ENCODE data around the gene IRF4. TPM values are rescaled to one million over a fixed set of nuclear protein-coding genes. Genes with fewer than 3 reads are reported as not detected.

IRF4 gene
- total and polyA plus RNA-seq, 2 experiments from 2014 or later: 1.3 to 1.9 TPM

GRCh38 chr6:428047-428603, 36.6 kb downstream of the IRF4 start:
- Histone ChIP-seq H4K20me1 (replicated peaks; ENCODE audit: insufficient read depth) (no peaks in the 10 kb centered on the region), H3K27me3 (ENCODE audit: insufficient read depth) (no peaks in the 10 kb centered on the region), H3K36me3 (ENCODE audit: insufficient read depth) (no peaks in the 10 kb centered on the region), H3K9me2 (ENCODE audit: insufficient read depth) (no peaks in the 10 kb centered on the region), H3K27ac (ENCODE audit: low read depth) (no peak overlapping the region), H3K4me3 (no peak overlapping the region), H3K4me2 (no peak overlapping the region), H3K4me1 (ENCODE audit: insufficient read depth) (no peaks in the 10 kb centered on the region), H3F3A (replicated peaks; ENCODE audit: low read depth) (no peaks in the 10 kb centered on the region), H2AFZ (no peak overlapping the region), H3K79me2 (replicated peaks; ENCODE audit: insufficient read depth) (no peaks in the 10 kb centered on the region)
- H3K4me3 Mint-ChIP-seq: no peak overlapping the region
- H3K9me3 Mint-ChIP-seq: peaks cover 13% of the 10 kb centered on the region
- H3K27me3 Mint-ChIP-seq (ENCODE audit: insufficient read depth, low read depth, poor library complexity): peaks cover 4% of the 10 kb centered on the region
- TF ChIP-seq ETS1 (IDR thresholded peaks at IDR 0.05) (no peak), EZH2phosphoT487 (IDR thresholded peaks at IDR 0.05; ENCODE audit: unreplicated experiment) (no peak), POLR2AphosphoS5 (IDR thresholded peaks at IDR 0.05; ENCODE audit: low read depth) (no peak), CTCF (conservative IDR thresholded peaks at IDR 0.05; ENCODE audit: low read depth in 2 of 2) (no peak), EZH2 (IDR thresholded peaks at IDR 0.05; ENCODE audit: low read depth, unreplicated experiment) (no peak), ZNF114 (CRISPR knock-in tag; IDR thresholded peaks at IDR 0.05) (no peak), STAT1 (IDR thresholded peaks at IDR 0.05; ENCODE audit: unreplicated experiment) (no peak), CREB1 (CRISPR knock-in tag; IDR thresholded peaks at IDR 0.05; ENCODE audit: low read depth) (no peak), ZNF331 (CRISPR knock-in tag; IDR thresholded peaks at IDR 0.05; ENCODE audit: low read depth) (no peak), REST (IDR thresholded peaks at IDR 0.05; ENCODE audit: unreplicated experiment) (no peak), JUNB (IDR thresholded peaks at IDR 0.05; ENCODE audit: unreplicated experiment) (no peak), ZNF462 (CRISPR knock-in tag; IDR thresholded peaks at IDR 0.05) (no peak)
- ATAC-seq (no peak), DNase-seq (ENCODE audit: low spot score) (no peak)
- H3K27ac Mint-ChIP-seq: no peak overlapping the region
- peaks cover 8% of the 10 kb centered on the region; the same call in 2 of the 3 replicates for H3K36me3 Mint-ChIP-seq (ENCODE audit: low read depth)
- no peaks in the 10 kb centered on the region for H3K4me1 Mint-ChIP-seq

Data from GM23338 (cell line).